A673 (cell line): ENCODE measurements around the gene NES. TPM values are rescaled to one million over a fixed set of nuclear protein-coding genes. Genes with fewer than 3 reads are reported as not detected.

Experiments used
- BruUV-seq: library from RNA; stranded (reverse); fragments of 400-500 nt; replicated peaks from 2 replicates; lab custom pipeline; 2021; lab: Mats Ljungman, UMichigan
- CTCF ChIA-PET: fragments of 300-600 bp; sonication (Branson Sonifier 250); formaldehyde crosslinking; loops from one replicate; lab custom pipeline; 2022; ENCODE audit warnings: antibody characterized with exemption; lab: Charles Lee
- POLR2A ChIA-PET: fragments of 300-600 bp; sonication (Branson Sonifier 250); formaldehyde crosslinking; loops from one replicate; lab custom pipeline; 2022; ENCODE audit warnings: antibody characterized with exemption; ENCODE audit not compliant: low non-redundant PET; lab: Charles Lee
- DNase-seq: peaks from one replicate; pipeline ENCODE4 v3.0.0-alpha.2; 2015; ENCODE audit warnings: low spot score
- H3K27ac ChIP-seq: fragments of 200-600 bp; sonication (generic); 2 replicates; pipeline ENCODE4 v1.5.1; 2016; ENCODE audit warnings: mixed run types, low read depth, mild to moderate bottlenecking, mixed read lengths, antibody characterized with exemption, low read length; ENCODE audit not compliant: poor library complexity, severe bottlenecking
- H3K27me3 ChIP-seq: fragments of 200-600 bp; sonication (generic); replicated peaks from 2 replicates; pipeline ENCODE4 v1.6.1; 2017; ENCODE audit warnings: mixed run types, low read depth, mild to moderate bottlenecking, mixed read lengths, antibody characterized with exemption, low read length; ENCODE audit not compliant: insufficient read depth, poor library complexity
- H3K36me3 ChIP-seq: fragments of 200-600 bp; sonication (generic); 2 replicates; pipeline ENCODE4 v1.6.1; 2016; ENCODE audit warnings: mixed run types, mild to moderate bottlenecking, mixed read lengths, antibody characterized with exemption, low read length; ENCODE audit not compliant: insufficient read depth, poor library complexity, severe bottlenecking
- H3K4me1 ChIP-seq: fragments of 200-600 bp; sonication (generic); 2 replicates; pipeline ENCODE4 v1.6.1; 2017; ENCODE audit warnings: mixed run types, mild to moderate bottlenecking, mixed read lengths, antibody characterized with exemption, low read length; ENCODE audit not compliant: insufficient read depth, poor library complexity, severe bottlenecking
- H3K4me3 ChIP-seq: fragments of 200-600 bp; sonication (generic); 2 replicates; pipeline ENCODE4 v1.5.1; 2016; ENCODE audit warnings: low read depth, mixed run types, mild to moderate bottlenecking, mixed read lengths, low read length; ENCODE audit not compliant: poor library complexity, severe bottlenecking
- H3K9me3 ChIP-seq: fragments of 200-600 bp; sonication (generic); 2 replicates; pipeline ENCODE4 v1.6.1; 2016; ENCODE audit warnings: mixed run types, low read depth, mild to moderate bottlenecking, mixed read lengths, antibody characterized with exemption, low read length; ENCODE audit not compliant: poor library complexity, severe bottlenecking
- EZH2 ChIP-seq: fragments of 200-600 bp; sonication (generic); IDR thresholded peaks from 2 replicates; pipeline ENCODE4 v1.6.1; 2017; ENCODE audit warnings: borderline replicate concordance, low read depth, mild to moderate bottlenecking, mixed read lengths, antibody characterized with exemption, low read length; ENCODE audit not compliant: poor library complexity, severe bottlenecking
- intact Hi-C: fragments of 100-400 bp; cut with micrococcal nuclease; formaldehyde crosslinking; loops from one replicate; pipeline ENCODE4 v1.10.0; 2022; ENCODE audit not compliant: unreplicated experiment
- total RNA-seq: library from RNA; stranded (reverse); gene quantifications from 2 replicates; pipeline ENCODE4 v1.2.3, GENCODE V29; 2021
- TF ChIP-seq, protein P1 (sequence below): fragments of 300-800, 200-600 bp; sonication (generic); conservative IDR thresholded peaks from 2 replicates; pipeline ENCODE4 v1.5.1; 2017; ENCODE audit warnings: low read depth, mild to moderate bottlenecking, antibody characterized with exemption, low read length, moderate library complexity, mixed read lengths

Gene NES
- total RNA-seq, 1 experiment from 2014 or later = 8.7 TPM

DNA sequence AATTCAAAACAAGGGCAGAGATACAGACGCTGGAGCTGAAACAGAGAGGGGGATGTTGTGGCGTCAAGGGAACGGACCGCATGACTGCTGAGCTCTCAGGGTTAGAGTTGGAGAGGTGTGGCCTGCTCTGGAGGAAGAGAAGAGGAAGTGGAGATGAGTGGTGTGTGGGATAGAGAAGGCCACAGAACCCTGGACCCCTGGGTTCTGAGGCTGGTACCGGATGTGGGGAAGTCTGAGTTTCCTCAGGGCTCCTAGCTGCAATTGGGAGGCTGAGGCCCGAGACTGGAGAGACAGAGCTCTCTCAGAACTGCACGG, 33.5 kb downstream of the NES start:
- H3K4me3 ChIP-seq = no peak overlapping the region
- H3K27me3 ChIP-seq = peaks cover 100% of the 10 kb centered on the region
- TF ChIP-seq EZH2 = no peak
- TF ChIP-seq, protein P1, sequence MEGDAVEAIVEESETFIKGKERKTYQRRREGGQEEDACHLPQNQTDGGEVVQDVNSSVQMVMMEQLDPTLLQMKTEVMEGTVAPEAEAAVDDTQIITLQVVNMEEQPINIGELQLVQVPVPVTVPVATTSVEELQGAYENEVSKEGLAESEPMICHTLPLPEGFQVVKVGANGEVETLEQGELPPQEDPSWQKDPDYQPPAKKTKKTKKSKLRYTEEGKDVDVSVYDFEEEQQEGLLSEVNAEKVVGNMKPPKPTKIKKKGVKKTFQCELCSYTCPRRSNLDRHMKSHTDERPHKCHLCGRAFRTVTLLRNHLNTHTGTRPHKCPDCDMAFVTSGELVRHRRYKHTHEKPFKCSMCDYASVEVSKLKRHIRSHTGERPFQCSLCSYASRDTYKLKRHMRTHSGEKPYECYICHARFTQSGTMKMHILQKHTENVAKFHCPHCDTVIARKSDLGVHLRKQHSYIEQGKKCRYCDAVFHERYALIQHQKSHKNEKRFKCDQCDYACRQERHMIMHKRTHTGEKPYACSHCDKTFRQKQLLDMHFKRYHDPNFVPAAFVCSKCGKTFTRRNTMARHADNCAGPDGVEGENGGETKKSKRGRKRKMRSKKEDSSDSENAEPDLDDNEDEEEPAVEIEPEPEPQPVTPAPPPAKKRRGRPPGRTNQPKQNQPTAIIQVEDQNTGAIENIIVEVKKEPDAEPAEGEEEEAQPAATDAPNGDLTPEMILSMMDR = no peak
- no peaks in the 10 kb centered on the region for H3K36me3 ChIP-seq
- intact Hi-C loops = no loop called here
- no peak overlapping the region for H3K27ac ChIP-seq
- ChIA-PET CTCF (no interaction called here), POLR2A (no interaction called here)
- BruUV-seq = no TSS peak
- H3K4me1 ChIP-seq = peaks cover 4% of the 10 kb centered on the region
- no peaks in the 10 kb centered on the region for H3K9me3 ChIP-seq
- no peak for DNase-seq

- no TSS peak for BruUV-seq
- peaks cover 98% of the 10 kb centered on the region for H3K27me3 ChIP-seq
These were observed 34.0 kb downstream of the NES start for GRCh38 chr1:156643049-156643777.

DNA sequence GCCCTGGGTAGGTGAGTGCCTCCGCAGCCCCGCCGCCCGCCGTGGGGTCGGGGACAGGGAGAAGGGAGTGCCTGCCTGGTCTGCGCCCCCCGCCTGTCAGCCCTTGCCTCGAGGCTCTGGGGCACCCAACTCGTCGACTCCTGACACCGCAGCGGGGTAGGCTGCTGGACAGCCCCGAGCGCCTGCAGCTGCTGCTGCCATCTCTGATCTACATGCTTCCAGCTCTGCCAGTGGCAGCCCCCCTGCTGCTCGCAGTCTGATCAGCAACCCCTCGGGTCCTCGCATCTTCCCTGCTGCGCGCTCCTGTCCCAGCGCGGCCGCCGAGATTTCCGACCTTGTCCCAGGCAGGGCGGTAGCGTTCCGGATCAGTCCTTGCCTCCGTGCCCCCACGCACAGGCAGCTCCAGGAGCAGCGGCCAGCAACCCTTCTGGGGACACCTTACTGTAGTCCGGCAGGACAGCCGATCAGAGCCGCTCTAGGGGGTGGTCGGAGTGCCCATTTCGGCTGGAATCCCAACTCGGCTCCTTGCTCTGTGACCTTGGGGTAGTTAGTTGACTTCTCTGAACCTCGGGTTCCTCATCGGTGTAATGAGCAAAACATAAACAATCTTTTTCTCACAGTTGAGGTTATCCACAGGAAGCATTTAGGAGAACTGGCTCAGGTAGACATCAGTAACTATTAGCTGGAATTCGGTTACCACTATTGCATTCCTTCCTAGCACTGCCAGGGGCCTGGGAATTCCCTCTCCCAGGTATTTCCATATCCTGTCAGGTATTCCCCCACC, 34.8 kb downstream of the NES start:
- CTCF ChIA-PET = interaction anchor here (0.7 kb wide), 1 partner anchor 19 kb away, joined by 3 read pairs; no protein-coding TSS in a partner anchor
- Histone ChIP-seq H3K27me3 (peaks cover 93% of the 10 kb centered on the region), H3K4me1 (peaks cover 4% of the 10 kb centered on the region), H3K36me3 (no peaks in the 10 kb centered on the region), H3K27ac (no peak overlapping the region), H3K9me3 (no peaks in the 10 kb centered on the region), H3K4me3 (peak overlapping the region; percentile 26)
- no peak for DNase-seq
- intact Hi-C loops = no loop called here
- peak; percentile 92 for TF ChIP-seq EZH2
- TF ChIP-seq, protein P1 = no peak
- POLR2A ChIA-PET = no interaction called here
- no TSS peak for BruUV-seq

More at GRCh38 chr1:156643049-156643777, 34.0 kb downstream of the NES start:
- POLR2A ChIA-PET = no interaction called here
- H3K4me3 ChIP-seq = no peak overlapping the region
- TF ChIP-seq EZH2 = no peak
- TF ChIP-seq, protein P1 = no peak
- CTCF ChIA-PET = no interaction called here
- peaks cover 4% of the 10 kb centered on the region for H3K4me1 ChIP-seq
- no peaks in the 10 kb centered on the region for H3K36me3 ChIP-seq
- intact Hi-C loops = no loop called here
- no peak for DNase-seq
- H3K27ac ChIP-seq = no peak overlapping the region
- no peaks in the 10 kb centered on the region for H3K9me3 ChIP-seq
